HL-60/S4 treated with retinoic acid at 250 ng/mL for 4 days and 3 days (cell line): ENCODE data around the gene KANK3.
"Not testable (repeated sequence)": the region's sequence is repeated elsewhere in the genome, so short reads cannot be mapped to it uniquely, and the experiment has no call there.

ENCODE experiments used
- in situ Hi-C: fragments of 300-500 bp; cut with MboI; formaldehyde crosslinking; loops from 2 replicates; pipeline ENCODE4 v1.7.0; 2022; ENCODE audit warnings: low sequenced_read_pairs

Gene KANK3

DNA sequence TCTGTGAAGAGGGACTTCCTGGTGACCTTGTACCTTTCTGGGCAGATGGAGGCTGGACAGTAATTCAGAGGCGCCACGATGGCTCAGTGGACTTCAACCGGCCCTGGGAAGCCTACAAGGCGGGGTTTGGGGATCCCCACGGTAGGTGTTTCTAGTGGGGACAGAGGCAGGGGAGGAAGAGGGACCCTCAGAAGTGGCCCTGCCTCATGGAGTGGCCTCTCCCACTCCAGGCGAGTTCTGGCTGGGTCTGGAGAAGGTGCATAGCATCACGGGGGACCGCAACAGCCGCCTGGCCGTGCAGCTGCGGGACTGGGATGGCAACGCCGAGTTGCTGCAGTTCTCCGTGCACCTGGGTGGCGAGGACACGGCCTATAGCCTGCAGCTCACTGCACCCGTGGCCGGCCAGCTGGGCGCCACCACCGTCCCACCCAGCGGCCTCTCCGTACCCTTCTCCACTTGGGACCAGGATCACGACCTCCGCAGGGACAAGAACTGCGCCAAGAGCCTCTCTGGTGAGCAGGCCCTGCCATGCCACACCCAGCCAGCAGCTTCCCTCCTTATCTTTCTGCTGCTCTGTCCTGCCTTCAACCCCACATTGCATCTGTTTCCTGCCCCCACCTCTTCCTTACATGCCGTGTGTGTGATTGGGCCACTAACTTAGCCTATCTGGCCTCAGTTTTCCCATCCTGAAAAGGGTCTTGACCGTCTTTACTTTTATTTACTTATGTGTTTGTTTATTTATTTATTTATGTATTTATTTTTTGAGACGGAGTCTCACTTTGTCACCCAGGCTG, 28.1 kb upstream of the KANK3 start:
- in situ Hi-C loops = no loop called here

DNA sequence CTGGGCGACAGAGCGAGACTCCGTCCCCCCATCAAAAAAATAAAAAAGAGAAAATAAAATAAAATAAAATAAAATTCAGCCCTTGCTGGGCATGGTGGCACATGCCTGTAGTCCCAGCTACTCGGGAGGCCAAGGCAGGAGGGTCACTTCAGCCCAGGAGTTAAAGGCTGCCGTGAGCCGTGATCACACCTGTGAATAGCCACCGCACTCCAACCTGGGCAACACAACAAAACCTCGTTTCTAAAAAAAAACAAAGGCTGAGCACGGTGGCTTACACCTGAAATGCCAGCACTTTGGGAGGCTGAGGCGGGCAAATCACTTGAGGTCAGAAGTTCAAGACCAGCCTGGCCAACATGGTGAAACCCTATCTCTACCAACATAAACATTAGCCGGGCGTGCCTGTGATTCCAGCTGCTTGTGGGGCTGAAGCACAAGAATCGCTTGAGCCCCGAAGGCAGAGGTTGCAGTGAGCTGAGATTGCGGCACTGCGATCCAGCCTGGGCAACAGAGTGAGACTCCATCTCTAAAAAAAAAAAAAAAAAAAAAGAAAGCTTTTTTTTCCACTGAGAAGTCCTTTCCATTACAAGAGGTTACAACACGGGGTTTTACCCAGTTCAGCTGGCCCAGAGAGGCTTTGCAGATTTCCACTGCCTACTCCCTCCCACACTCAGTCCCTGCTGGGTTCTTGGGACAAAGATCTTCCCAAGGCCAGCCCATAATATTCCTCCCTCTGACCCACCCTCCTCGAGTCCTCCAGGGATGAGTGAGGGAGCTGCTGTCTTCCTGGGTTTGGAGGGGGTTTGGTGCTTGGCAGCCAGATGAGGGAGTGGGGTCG, 27.3 kb upstream of the KANK3 start:
- in situ Hi-C loops = no loop called here

GRCh38 chr19:8367327-8368001, 24.4 kb upstream of the KANK3 start:
- in situ Hi-C loops = no loop called here

- in situ Hi-C loops = no loop called here
Observed at GRCh38 chr19:8366961-8367326, 23.9 kb upstream of the KANK3 start.

- in situ Hi-C loops = no loop called here
Observed at GRCh38 chr19:8366121-8366581, 23.1 kb upstream of the KANK3 start.

DNA sequence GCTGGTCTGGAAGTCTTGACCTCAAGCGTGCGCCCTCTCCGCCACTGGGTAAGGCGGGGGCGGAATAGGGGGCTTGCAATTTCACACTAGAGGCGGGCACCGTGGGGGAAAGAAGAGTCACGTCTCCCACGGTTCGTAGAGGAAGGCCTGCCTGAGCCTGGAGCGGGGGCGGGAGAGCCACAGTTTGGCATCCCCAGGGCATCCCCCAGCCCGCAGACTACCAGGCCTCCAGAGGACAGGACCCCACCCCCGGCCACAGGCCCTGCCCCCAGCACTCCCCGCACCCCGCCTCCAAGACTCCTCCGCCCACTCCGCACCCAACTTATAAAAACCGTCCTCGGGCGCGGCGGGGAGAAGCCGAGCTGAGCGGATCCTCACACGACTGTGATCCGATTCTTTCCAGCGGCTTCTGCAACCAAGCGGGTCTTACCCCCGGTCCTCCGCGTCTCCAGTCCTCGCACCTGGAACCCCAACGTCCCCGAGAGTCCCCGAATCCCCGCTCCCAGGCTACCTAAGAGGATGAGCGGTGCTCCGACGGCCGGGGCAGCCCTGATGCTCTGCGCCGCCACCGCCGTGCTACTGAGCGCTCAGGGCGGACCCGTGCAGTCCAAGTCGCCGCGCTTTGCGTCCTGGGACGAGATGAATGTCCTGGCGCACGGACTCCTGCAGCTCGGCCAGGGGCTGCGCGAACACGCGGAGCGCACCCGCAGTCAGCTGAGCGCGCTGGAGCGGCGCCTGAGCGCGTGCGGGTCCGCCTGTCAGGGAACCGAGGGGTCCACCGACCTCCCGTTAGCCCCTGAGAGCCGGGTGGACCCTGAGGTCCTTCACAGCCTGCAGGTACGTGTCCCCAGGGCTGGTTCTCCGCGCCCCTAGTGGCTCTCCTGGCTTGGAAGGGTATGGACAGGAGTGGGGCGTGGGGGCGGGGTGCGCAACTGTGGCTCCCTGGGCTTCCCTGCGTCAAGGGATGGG, 21.0 kb upstream of the KANK3 start, which contains the start of gene ANGPTL4:
ANGPTL4 (plus strand) TSS at position 353 of the 969 bp plus-strand sequence; CDS start at position 520, 167 bp downstream.
- in situ Hi-C loops = no loop called here

DNA sequence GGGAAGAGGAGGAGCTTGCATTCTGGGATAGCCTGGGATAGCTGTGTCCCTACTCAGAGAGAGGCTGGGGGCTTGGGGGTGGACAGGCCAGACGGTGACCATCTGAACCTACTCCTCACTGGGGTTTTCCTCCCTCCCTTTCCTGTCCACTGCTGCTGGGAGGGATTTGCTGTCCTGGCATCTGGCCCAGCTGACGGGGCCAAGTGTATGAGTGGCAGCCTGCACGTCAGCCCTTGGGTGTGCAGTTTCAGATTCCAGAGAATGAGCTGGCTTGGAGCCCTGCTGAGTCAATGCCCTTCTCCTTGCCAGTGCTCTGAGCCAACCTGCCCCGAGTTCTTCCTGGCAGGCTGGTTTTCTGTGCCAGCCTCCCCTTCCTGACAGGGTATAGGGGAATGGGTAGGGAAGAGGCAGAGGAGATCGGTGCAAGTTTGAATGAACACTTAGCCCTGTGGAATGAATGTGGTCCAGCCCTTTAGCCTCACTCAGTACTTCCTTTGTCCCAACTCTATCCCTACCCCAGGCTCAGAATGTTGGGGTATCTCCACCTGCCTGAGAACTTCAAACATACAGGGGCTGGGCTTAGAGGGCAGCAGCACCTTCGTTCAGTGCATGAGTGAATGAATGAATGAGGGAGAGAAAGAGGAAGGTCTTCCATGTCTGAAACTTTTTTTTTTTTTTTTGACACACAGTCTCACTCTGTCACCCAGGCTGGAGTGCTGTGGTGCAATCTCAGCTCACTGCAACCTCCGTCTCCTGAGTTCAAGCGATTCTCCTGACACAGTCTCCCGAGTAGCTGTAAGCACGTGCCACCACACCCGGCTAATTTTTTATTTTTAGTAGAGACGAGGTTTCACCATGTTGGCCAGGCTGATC, 19.1 kb upstream of the KANK3 start:
- in situ Hi-C loops = no loop called here

GRCh38 chr19:8360196-8360595, 17.1 kb upstream of the KANK3 start:
- in situ Hi-C loops = no loop called here

DNA sequence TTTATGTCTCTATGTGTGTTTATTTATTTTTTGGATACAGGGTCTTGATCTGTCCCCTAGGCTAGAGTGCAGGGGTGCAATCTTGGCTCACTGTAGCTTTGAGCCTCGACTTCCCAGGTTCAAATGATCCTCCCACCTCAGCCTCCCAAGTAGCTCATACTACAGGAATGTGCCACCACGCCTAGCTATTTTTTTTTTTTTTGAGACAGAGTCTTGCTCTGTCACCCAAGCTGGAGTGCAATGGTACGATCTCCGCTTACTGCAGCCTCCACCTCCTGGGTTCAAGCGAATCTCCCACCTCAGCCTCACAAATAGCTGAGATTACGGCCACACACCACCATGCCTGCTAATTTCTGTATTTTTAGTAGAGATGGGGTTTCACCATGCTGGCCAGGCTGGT, 15.9 kb upstream of the KANK3 start:
- in situ Hi-C loops = no loop called here

GRCh38 chr19:8357007-8357521, 14.0 kb upstream of the KANK3 start:
- in situ Hi-C loops = no loop called here

GRCh38 chr19:8355631-8356402, 12.8 kb upstream of the KANK3 start:
- in situ Hi-C loops = no loop called here

DNA sequence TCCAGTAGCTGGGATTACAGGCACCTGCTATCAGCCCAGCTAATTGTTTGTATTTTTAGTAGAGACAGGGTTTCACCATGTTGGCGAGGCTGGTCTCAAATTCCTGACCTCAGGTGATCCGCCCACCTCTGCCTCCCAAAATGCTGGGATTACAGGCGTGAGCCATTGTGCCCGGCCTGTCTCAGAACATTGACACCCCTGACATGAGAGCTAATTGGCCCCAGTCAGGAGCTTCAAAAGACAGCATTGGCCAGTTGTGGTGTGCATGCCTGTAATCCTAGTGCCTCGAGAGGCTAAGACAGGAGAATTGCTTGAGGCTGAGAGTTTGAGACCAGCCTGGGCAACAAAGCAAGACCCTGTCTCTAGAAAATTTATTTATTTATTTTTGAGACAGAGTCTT, 9.8 kb upstream of the KANK3 start:
- in situ Hi-C loops = not testable (repeated sequence)

GRCh38 chr19:8352134-8352827, 9.2 kb upstream of the KANK3 start:
- in situ Hi-C loops = no loop called here

DNA sequence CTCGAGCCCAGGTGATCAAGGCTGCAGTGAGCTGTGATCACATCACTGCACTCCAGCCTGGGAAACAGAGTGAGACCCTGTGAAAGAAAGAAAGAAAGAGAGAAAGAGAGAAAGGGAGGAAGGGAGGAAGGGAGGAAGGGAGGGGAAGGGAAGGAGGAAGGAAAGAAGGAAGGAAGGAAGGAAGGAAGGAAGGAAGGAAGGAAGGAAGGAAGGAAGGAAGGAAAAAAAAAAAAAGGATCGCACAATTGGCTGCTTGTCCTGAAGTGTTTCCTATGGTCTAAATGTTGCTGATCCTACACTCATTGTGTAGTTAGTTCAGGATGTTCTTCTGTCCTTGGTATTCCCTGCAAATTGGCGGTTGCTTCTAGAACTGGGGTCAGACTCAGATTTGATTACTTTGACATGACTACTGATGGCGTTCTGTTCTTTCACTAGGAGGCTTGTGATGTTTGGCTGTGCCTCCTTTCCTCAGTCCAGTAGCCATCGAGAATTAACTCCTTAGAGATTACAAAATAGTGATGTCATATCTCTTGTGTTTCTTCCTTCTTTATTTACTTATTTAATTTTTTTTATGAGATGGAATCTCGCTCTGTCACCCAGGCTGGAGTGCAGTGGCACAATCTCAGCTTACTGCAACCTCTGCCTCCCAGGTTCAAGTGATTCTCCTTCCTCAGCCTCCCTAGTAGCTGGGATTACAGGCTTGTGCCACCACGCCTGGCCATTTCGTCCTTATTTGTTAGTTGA, 6.7 kb upstream of the KANK3 start:
- in situ Hi-C loops = not testable (repeated sequence)

DNA sequence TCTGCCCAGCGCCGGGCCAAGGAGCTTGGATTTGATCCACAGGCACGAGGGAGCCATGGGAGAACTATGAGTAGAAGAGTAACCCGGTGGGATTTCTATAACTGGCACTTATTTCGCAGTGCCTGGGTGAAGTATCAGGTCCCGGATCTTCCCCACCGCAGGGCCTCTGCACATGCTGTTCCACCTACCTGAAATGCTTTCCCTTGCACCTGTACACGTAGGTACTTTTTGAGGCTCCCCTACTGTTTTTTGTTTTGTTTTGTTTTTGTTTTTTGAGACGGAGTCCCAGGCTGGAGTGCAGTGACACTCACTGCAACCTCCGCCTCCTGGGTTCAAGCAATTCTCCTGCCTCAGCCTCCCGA, 402 bp upstream of the KANK3 start:
- in situ Hi-C loops = no loop called here

DNA sequence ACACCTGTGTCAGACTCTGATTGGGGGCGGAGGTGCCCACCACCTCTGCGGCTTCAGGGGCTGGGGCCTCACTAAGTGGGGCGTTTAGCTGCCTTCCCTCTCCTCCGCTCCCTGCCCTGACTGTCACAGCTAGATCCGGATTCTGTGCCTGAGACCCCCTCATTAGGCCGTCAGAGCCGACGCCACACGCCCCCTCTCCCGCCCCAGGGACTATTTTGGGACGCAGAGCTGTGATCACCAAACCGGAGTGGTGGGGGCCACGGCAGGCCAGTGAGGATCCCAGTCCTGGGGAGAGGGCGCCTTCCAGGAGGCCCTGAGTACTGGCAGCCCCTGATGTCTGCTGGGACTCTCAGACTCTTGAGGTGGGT, 762 bp downstream of the KANK3 start:
- in situ Hi-C loops = no loop called here

DNA sequence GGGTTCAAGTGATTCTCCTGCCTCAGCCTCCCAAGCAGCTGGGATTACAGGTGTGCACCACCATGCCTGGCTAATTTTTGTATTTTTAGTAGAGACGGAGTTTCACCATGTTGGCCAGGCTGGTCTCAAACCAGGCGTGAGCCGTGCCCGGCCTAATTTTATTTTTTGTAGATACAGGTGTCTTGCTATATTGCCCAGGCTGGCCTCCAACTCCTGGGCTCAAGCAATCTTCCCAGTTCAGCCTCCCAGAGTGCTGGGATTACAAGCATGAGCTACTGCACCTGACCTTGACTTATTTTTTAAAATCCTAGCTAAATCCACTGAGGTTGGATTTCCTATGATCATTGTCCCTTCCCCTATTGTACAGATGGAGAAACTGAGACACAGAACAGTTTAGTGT, 1.6 kb downstream of the KANK3 start:
- in situ Hi-C loops = not testable (repeated sequence)
